ENCODE results near the gene CDH18. TPM values are rescaled to one million over a fixed set of nuclear protein-coding genes. Genes with fewer than 3 reads are reported as not detected.

CDH18 gene
- total RNA-seq, 1 experiment from 2014 or later, result 0.15 TPM

DNA sequence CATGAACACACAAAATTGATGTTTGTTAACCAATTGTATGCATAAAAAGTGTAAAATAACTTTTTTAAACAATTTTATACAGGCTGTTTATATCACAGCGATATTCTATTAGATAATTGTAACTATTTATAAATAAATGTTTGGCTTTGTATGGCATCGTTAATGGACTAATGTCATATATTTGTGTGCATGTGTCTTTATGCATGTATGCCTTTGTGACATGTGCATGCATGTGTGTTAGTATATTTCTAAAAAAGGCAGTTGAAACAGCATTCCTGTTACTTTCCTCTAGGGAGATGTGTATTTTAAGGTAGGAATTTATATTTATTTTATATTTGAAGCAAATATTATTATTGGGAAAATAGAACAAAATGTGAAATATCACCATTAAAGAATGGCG lies 268.9 kb downstream of the CDH18 start:
- ChIA-PET CTCF (no interaction called here), POLR2A (ENCODE audit: unreplicated experiment) (no interaction called here)
- H3K27me3 ChIP-seq (ENCODE audit: low read length), result no peaks in the 10 kb centered on the region
- H4K20me1 ChIP-seq (ENCODE audit: low read length), result no peaks in the 10 kb centered on the region
- H3F3A ChIP-seq (ENCODE audit: low read length, unreplicated experiment), result no peaks in the 10 kb centered on the region
- H3K4me1 ChIP-seq (ENCODE audit: insufficient read depth, low read length), result no peaks in the 10 kb centered on the region
- no peak overlapping the region for H2AFZ ChIP-seq (ENCODE audit: low read length)
- no peak overlapping the region for H3K9ac ChIP-seq (ENCODE audit: low read length)
- intact Hi-C loops (cut with micrococcal nuclease), result no loop called here
- ATAC-seq (no peak), DNase-seq (no peak)
- TF ChIP-seq EZH2 (IDR thresholded peaks at IDR 0.05; ENCODE audit: low read length, unreplicated experiment), result no peak
- TF ChIP-seq CTCF (conservative IDR thresholded peaks at IDR 0.05; ENCODE audit: low read depth, low read length), result no peak
- TF ChIP-seq EZH2phosphoT487 (IDR thresholded peaks at IDR 0.05; ENCODE audit: borderline replicate concordance, low read length), result no peak
- H3K27ac ChIP-seq (ENCODE audit: low read length), result no peak overlapping the region
- H3K36me3 ChIP-seq (ENCODE audit: low read depth, low read length), result no peaks in the 10 kb centered on the region
- no peaks in the 10 kb centered on the region for H3K79me2 ChIP-seq (ENCODE audit: low read length)
- no TSS peak for BruUV-seq (replicated peaks)
- H3K4me3 ChIP-seq (ENCODE audit: low read length), result no peak overlapping the region
- no peaks in the 10 kb centered on the region for H3K9me3 ChIP-seq (ENCODE audit: low read length)
- no peak overlapping the region for H3K4me2 ChIP-seq (ENCODE audit: low read length)
- 0 out of 2 replicates have a peak, but pooled peaks cover 2% of the 10 kb centered on the region for H3K9me2 ChIP-seq (replicated peaks; ENCODE audit: low read length)

DNA sequence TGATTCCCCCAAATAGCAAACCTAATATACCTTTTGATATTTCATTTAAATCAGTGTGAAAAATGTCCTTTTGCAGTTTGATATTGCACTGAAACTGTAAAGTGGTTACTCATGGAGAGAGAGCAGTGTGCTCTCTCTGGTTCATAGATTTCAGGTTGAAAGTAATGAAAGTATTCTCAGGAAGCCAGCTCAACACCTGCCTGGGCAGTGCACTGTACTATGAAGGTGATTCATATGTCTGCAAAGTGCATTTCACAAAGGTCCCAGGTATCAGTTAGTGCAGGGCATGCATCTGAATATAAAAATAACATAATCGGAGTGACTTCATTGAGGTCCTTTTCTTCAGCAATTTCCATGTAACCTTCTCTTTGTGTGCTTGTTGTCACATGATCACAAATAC lies 274.3 kb downstream of the CDH18 start:
- Histone ChIP-seq H3K4me2 (ENCODE audit: low read length) (no peak overlapping the region), H3K4me1 (ENCODE audit: insufficient read depth, low read length) (no peaks in the 10 kb centered on the region), H4K20me1 (ENCODE audit: low read length) (no peaks in the 10 kb centered on the region), H3K9me3 (ENCODE audit: low read length) (no peaks in the 10 kb centered on the region), H3K4me3 (ENCODE audit: low read length) (no peak overlapping the region), H3K9me2 (replicated peaks; ENCODE audit: low read length) (no peaks in the 10 kb centered on the region), H3K27ac (ENCODE audit: low read length) (no peak overlapping the region), H3K36me3 (ENCODE audit: low read depth, low read length) (no peaks in the 10 kb centered on the region), H3F3A (ENCODE audit: low read length, unreplicated experiment) (no peaks in the 10 kb centered on the region), H3K27me3 (ENCODE audit: low read length) (no peaks in the 10 kb centered on the region), H3K9ac (ENCODE audit: low read length) (no peak overlapping the region), H2AFZ (ENCODE audit: low read length) (no peak overlapping the region), H3K79me2 (ENCODE audit: low read length) (no peaks in the 10 kb centered on the region)
- POLR2A ChIA-PET (ENCODE audit: unreplicated experiment), result no interaction called here
- TF ChIP-seq EZH2phosphoT487 (IDR thresholded peaks at IDR 0.05; ENCODE audit: borderline replicate concordance, low read length) (no peak), EZH2 (IDR thresholded peaks at IDR 0.05; ENCODE audit: low read length, unreplicated experiment) (no peak), CTCF (conservative IDR thresholded peaks at IDR 0.05; ENCODE audit: low read depth, low read length) (no peak)
- CTCF ChIA-PET, result no interaction called here
- BruUV-seq (replicated peaks), result no TSS peak
- ATAC-seq (peak; percentile 45; the same call in 1 of the 2 replicates), DNase-seq (peak; percentile 17)
- intact Hi-C loops (cut with micrococcal nuclease), result no loop called here

DNA sequence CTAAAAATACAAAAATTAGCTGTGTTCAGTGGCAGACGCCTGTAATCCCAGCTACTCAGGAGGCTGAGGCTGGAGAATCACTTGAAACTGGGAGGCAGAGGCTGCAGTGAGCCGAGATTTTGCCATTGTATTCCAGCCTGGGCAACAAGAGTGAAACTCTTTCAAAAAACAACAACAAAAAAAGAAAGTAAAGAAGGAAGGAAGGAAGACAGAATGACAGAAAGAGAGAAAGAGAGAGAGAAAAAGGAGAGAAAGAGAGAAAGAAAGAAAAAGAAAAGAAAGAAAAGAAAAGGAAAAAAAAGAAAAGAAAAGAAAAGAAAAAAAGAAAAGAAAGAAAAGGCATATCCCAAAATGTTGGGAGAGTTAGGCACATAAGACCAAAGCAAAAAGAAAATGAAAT lies 278.6 kb downstream of the CDH18 start:
- ChIA-PET POLR2A (ENCODE audit: unreplicated experiment) (no interaction called here), CTCF (no interaction called here)
- no peaks in the 10 kb centered on the region for H3K9me2 ChIP-seq (replicated peaks; ENCODE audit: low read length)
- no peak overlapping the region for H3K4me2 ChIP-seq (ENCODE audit: low read length)
- H3K36me3 ChIP-seq (ENCODE audit: low read depth, low read length), result no peaks in the 10 kb centered on the region
- DNase-seq, result no peak
- no peak overlapping the region for H2AFZ ChIP-seq (ENCODE audit: low read length)
- no peaks in the 10 kb centered on the region for H3K27me3 ChIP-seq (ENCODE audit: low read length)
- no peaks in the 10 kb centered on the region for H3K9me3 ChIP-seq (ENCODE audit: low read length)
- no peak for TF ChIP-seq EZH2 (IDR thresholded peaks at IDR 0.05; ENCODE audit: low read length, unreplicated experiment)
- no peak for TF ChIP-seq CTCF (conservative IDR thresholded peaks at IDR 0.05; ENCODE audit: low read depth, low read length)
- no peak for TF ChIP-seq EZH2phosphoT487 (IDR thresholded peaks at IDR 0.05; ENCODE audit: borderline replicate concordance, low read length)
- BruUV-seq (replicated peaks), result no TSS peak
- H3K79me2 ChIP-seq (ENCODE audit: low read length), result no peaks in the 10 kb centered on the region
- no peak for ATAC-seq
- H3K27ac ChIP-seq (ENCODE audit: low read length), result no peak overlapping the region
- H3K4me3 ChIP-seq (ENCODE audit: low read length), result no peak overlapping the region
- intact Hi-C loops (cut with micrococcal nuclease), result no loop called here
- H3F3A ChIP-seq (ENCODE audit: low read length, unreplicated experiment), result no peaks in the 10 kb centered on the region
- H3K9ac ChIP-seq (ENCODE audit: low read length), result no peak overlapping the region
- no peaks in the 10 kb centered on the region for H4K20me1 ChIP-seq (ENCODE audit: low read length)
- no peaks in the 10 kb centered on the region for H3K4me1 ChIP-seq (ENCODE audit: insufficient read depth, low read length)
